HepG2 (cell line): ENCODE results near the gene RASSF4. TPM values are rescaled to one million over a fixed set of nuclear protein-coding genes. Genes with fewer than 3 reads are reported as not detected.

Source experiments
- CEBPG ChIP-seq: IDR thresholded peaks from 2 replicates; pipeline ENCODE4 v1.6.1; 2016
- GABPA ChIP-seq, 2 experiments: IDR thresholded peaks; 2 replicates each; pipeline ENCODE4 v1.6.1; 2011 to 2016; ENCODE audit warnings: low read depth in 2 of 2, low read length in 1 of 2, missing biosample characterization in 1 of 2, missing genetic modification characterization in 1 of 2
- IRF2 ChIP-seq: IDR thresholded peaks from 2 replicates; pipeline ENCODE4 v1.6.1; 2018; ENCODE audit warnings: missing genetic modification reagents, missing compliant biosample characterization
- NFIC ChIP-seq: IDR thresholded peaks from 2 replicates; pipeline ENCODE4 v1.6.1; 2012; ENCODE audit warnings: mild to moderate bottlenecking, low read length, inconsistent platforms
- PCBP2 ChIP-seq: fragments of 200-400 bp; formaldehyde crosslinking; optimal IDR thresholded peaks from 2 replicates; pipeline ENCODE3; 2018; ENCODE audit warnings: low read length, low read depth; ENCODE audit not compliant: poor library complexity, severe bottlenecking
- RBAK ChIP-seq: sonication (generic); formaldehyde crosslinking; IDR thresholded peaks from 2 replicates; pipeline ENCODE4 v1.5.1; 2020; ENCODE audit warnings: mild to moderate bottlenecking, missing genetic modification reagents
- RBM22 ChIP-seq: fragments of 200-400 bp; formaldehyde crosslinking; optimal IDR thresholded peaks from 2 replicates; pipeline ENCODE3; 2017; ENCODE audit warnings: mild to moderate bottlenecking, low read length, moderate library complexity
- RNF2 ChIP-seq: fragments of 450-650 bp; conservative IDR thresholded peaks from 2 replicates; pipeline ENCODE4 v1.6.1; 2016; ENCODE audit warnings: low read depth
- SIX1 ChIP-seq: sonication (generic); formaldehyde crosslinking; IDR thresholded peaks from 2 replicates; pipeline ENCODE4 v1.4.0; 2020; ENCODE audit warnings: missing genetic modification reagents, borderline replicate concordance
- SMARCC2 ChIP-seq: fragments of 450-650 bp; IDR thresholded peaks from 2 replicates; pipeline ENCODE4 v1.6.1; 2017; ENCODE audit warnings: antibody characterized with exemption, mild to moderate bottlenecking
- ZBTB1 ChIP-seq: sonication (generic); formaldehyde crosslinking; IDR thresholded peaks from 2 replicates; pipeline ENCODE4 v1.4.0; 2020; ENCODE audit warnings: missing genetic modification reagents, borderline replicate concordance
- ZNF136 ChIP-seq: sonication (generic); formaldehyde crosslinking; IDR thresholded peaks from 2 replicates; pipeline ENCODE4 v1.8.1; 2022; ENCODE audit warnings: low read depth, mild to moderate bottlenecking, moderate library complexity, missing genetic modification reagents
- ZNF460 ChIP-seq: sonication (generic); formaldehyde crosslinking; IDR thresholded peaks from 2 replicates; pipeline ENCODE4 v1.5.1; 2020; ENCODE audit warnings: missing genetic modification reagents, mild to moderate bottlenecking, borderline replicate concordance
- ZNF615 ChIP-seq: sonication (generic); formaldehyde crosslinking; IDR thresholded peaks from 2 replicates; pipeline ENCODE4 v1.5.0; 2020; ENCODE audit warnings: mild to moderate bottlenecking, missing genetic modification reagents, borderline replicate concordance
- ZNF660 ChIP-seq: sonication (generic); formaldehyde crosslinking; IDR thresholded peaks from 2 replicates; pipeline ENCODE4 v1.5.1; 2020; ENCODE audit warnings: mild to moderate bottlenecking, low read depth, missing genetic modification reagents, borderline replicate concordance
- ZNF883 ChIP-seq: sonication (generic); formaldehyde crosslinking; IDR thresholded peaks from 2 replicates; pipeline ENCODE4 v1.5.1; 2020; ENCODE audit warnings: mild to moderate bottlenecking, missing genetic modification reagents; ENCODE audit errors: not compliant biosample characterization
- polyA plus RNA-seq, 8 experiments: library from polyadenylated mRNA; depleted of rRNA in 3 of 8; stranded (reverse) in 7 of 8; unstranded in 1 of 8; fragments of >200 nt; fragmentation: Illumina TruSeq in 4 of 8; extraction: Trizol in 4 of 8; gene quantifications; 2 replicates each; pipeline versions ENCODE4 v1.2.1 to v1.2.3, GENCODE V29; 2011 to 2016; ENCODE audit warnings: low read depth in 4 of 8, missing spikeins in 1 of 8, mixed read lengths in 1 of 8; ENCODE audit not compliant: insufficient read depth in 1 of 8
- total RNA-seq, 5 experiments: library from RNA; depleted of rRNA; stranded (reverse); fragments of >200 nt; fragmentation: Illumina TruSeq; extraction: Trizol; gene quantifications; 2 replicates each; pipeline ENCODE4 v1.2.3, GENCODE V29; 2016; ENCODE audit warnings: low read depth in 1 of 5
- TF ChIP-seq, protein P1 (sequence below): sonication (generic); formaldehyde crosslinking; IDR thresholded peaks from 2 replicates; pipeline ENCODE4 v1.4.0; 2020; ENCODE audit warnings: missing genetic modification reagents, mild to moderate bottlenecking, borderline replicate concordance
- TF ChIP-seq, protein P2 (sequence below): sonication (generic); formaldehyde crosslinking; IDR thresholded peaks from 2 replicates; pipeline ENCODE4 v1.8.1; 2023; ENCODE audit warnings: mild to moderate bottlenecking, missing genetic modification reagents, borderline replicate concordance
- TF ChIP-seq, protein P3 (sequence below): sonication (generic); formaldehyde crosslinking; IDR thresholded peaks from 2 replicates; pipeline ENCODE4 v1.4.0; 2020; ENCODE audit warnings: missing genetic modification reagents; ENCODE audit errors: not compliant biosample characterization
- TF ChIP-seq, protein P4 (sequence below): sonication (generic); formaldehyde crosslinking; IDR thresholded peaks from 2 replicates; pipeline ENCODE4 v1.4.0; 2020; ENCODE audit warnings: missing genetic modification reagents
- TF ChIP-seq, protein P5 (sequence below): sonication (generic); formaldehyde crosslinking; IDR thresholded peaks from 2 replicates; pipeline ENCODE4 v1.4.0; 2020; ENCODE audit warnings: mild to moderate bottlenecking, missing genetic modification reagents
- TF ChIP-seq, protein P6 (sequence below): sonication (generic); formaldehyde crosslinking; IDR thresholded peaks from 2 replicates; pipeline ENCODE4 v1.5.0; 2020; ENCODE audit warnings: mild to moderate bottlenecking, missing genetic modification reagents

RASSF4 gene
- total and polyA plus RNA-seq, 2 of the 13 experiments (the other 11 are each of a cell fraction or from before 2014, with no cell fraction given), result 34.0 to 51.7 TPM

DNA sequence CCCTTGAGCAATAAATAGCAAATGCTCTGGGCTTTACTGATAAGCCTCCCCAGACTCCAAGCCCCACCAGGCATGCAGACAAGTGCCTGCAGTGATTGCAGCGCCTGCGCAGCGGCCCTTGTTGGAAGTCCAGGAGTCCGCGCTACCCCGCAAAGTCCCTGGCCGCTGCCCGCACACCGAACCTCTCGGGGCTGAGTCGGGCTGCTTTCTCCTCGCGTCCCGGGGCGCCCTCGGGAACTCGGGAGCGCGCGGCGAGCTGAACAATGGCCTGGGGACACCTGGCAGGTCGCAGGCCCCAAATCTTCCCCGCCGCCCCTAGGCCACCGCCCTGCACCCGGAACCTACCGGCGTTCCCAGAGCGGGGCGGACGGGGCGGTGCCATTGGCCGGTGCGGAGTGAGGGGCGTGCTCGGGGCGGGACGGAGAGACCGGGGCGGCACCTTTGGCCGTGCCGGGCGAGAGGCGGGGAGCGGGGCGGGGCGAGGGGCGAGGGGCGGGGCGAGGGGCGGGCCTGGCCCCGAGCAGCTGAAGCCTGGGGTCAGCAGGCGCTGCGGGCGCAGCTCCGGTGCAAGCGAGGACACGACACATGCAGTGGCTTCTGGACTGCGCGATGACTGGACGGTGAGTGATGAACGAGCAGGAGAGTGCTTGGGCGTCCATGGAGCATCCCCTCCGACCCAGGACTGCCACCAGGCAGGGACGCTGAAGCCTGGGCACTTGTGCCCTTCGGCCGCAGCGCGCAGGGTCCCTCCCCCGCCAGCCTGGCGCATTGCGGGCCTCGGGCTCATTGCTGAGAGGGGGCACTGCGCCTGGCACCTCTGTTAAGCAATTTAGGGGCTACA is at the start of gene RASSF4 (continued):
- no peak for TF ChIP-seq ZNF460 (CRISPR knock-in tag)
- no peak for TF ChIP-seq ZNF136 (CRISPR knock-in tag)
- TF ChIP-seq, protein P1, sequence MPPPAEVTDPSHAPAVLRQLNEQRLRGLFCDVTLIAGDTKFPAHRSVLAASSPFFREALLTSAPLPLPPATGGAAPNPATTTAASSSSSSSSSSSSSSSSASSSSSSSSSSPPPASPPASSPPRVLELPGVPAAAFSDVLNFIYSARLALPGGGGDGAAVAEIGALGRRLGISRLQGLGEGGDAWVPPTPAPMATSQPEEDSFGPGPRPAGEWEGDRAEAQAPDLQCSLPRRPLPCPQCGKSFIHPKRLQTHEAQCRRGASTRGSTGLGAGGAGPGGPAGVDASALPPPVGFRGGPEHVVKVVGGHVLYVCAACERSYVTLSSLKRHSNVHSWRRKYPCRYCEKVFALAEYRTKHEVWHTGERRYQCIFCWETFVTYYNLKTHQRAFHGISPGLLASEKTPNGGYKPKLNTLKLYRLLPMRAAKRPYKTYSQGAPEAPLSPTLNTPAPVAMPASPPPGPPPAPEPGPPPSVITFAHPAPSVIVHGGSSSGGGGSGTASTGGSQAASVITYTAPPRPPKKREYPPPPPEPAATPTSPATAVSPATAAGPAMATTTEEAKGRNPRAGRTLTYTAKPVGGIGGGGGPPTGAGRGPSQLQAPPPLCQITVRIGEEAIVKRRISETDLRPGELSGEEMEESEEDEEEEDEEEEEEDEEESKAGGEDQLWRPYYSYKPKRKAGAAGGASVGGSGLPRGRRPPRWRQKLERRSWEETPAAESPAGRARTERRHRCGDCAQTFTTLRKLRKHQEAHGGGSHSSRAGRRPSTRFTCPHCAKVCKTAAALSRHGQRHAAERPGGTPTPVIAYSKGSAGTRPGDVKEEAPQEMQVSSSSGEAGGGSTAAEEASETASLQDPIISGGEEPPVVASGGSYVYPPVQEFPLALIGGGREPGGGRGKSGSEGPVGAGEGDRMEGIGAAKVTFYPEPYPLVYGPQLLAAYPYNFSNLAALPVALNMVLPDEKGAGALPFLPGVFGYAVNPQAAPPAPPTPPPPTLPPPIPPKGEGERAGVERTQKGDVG, result 0 out of 2 replicates have a peak, but pooled peaks have one; percentile 42
- TF ChIP-seq, protein P2, sequence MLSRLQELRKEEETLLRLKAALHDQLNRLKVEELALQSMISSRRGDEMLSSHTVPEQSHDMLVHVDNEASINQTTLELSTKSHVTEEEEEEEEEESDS, result no peak
- TF ChIP-seq, protein P3, sequence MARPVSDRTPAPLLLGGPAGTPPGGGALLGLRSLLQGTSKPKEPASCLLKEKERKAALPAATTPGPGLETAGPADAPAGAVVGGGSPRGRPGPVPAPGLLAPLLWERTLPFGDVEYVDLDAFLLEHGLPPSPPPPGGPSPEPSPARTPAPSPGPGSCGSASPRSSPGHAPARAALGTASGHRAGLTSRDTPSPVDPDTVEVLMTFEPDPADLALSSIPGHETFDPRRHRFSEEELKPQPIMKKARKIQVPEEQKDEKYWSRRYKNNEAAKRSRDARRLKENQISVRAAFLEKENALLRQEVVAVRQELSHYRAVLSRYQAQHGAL (CRISPR knock-in tag), result no peak
- TF ChIP-seq, protein P4, sequence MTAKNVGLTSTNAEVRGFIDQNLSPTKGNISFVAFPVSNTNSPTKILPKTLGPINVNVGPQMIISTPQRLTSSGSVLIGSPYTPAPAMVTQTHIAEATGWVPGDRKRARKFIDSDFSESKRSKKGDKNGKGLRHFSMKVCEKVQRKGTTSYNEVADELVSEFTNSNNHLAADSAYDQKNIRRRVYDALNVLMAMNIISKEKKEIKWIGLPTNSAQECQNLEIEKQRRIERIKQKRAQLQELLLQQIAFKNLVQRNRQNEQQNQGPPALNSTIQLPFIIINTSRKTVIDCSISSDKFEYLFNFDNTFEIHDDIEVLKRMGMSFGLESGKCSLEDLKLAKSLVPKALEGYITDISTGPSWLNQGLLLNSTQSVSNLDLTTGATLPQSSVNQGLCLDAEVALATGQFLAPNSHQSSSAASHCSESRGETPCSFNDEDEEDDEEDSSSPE, result peak; percentile 54; the same call in 1 of the 2 replicates
- TF ChIP-seq PCBP2, result no peak
- no peak for TF ChIP-seq RBM22
- TF ChIP-seq NFIC, result no peak
- 0 out of 2 replicates have a peak, but pooled peaks have one; percentile 9 for TF ChIP-seq CEBPG (CRISPR knock-in tag)
- TF ChIP-seq SMARCC2, result no peak
- TF ChIP-seq IRF2 (CRISPR knock-in tag), result no peak
- peak; percentile 72 for TF ChIP-seq ZNF883 (CRISPR knock-in tag)
- TF ChIP-seq, protein P5, sequence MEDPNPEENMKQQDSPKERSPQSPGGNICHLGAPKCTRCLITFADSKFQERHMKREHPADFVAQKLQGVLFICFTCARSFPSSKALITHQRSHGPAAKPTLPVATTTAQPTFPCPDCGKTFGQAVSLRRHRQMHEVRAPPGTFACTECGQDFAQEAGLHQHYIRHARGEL, result no peak
- TF ChIP-seq SIX1 (CRISPR knock-in tag), result no peak
- TF ChIP-seq RBAK (CRISPR knock-in tag), result no peak
- 0 out of 2 replicates have a peak, but pooled peaks have one; percentile 58 for TF ChIP-seq ZNF615 (CRISPR knock-in tag)
- TF ChIP-seq, protein P6, sequence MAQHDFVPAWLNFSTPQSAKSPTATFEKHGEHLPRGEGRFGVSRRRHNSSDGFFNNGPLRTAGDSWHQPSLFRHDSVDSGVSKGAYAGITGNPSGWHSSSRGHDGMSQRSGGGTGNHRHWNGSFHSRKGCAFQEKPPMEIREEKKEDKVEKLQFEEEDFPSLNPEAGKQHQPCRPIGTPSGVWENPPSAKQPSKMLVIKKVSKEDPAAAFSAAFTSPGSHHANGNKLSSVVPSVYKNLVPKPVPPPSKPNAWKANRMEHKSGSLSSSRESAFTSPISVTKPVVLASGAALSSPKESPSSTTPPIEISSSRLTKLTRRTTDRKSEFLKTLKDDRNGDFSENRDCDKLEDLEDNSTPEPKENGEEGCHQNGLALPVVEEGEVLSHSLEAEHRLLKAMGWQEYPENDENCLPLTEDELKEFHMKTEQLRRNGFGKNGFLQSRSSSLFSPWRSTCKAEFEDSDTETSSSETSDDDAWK (CRISPR knock-in tag), result no peak
- no peak for TF ChIP-seq RNF2
- TF ChIP-seq ZBTB1 (CRISPR knock-in tag), result no peak
- TF ChIP-seq ZNF660, result no peak
- no peak for TF ChIP-seq GABPA (IDR thresholded peaks at IDR 0.05; ENCODE audit: low read depth, low read length)
- no peak for TF ChIP-seq GABPA (CRISPR knock-in tag; IDR thresholded peaks at IDR 0.05; ENCODE audit: low read depth)
